ENCODE results near the gene AUP1. TPM values are rescaled to one million over a fixed set of nuclear protein-coding genes. Genes with fewer than 3 reads are reported as not detected.

Gene AUP1
- total and polyA plus RNA-seq, 2 experiments from 2014 or later: 121 to 195 TPM

GRCh38 chr2:74536166-74536950, 6.9 kb upstream of the AUP1 start:
- 90% methylated on average over 23 of the region's 23 CpGs for WGBS (ENCODE audit: low lambda C conversion rate, missing lambda C conversion rate)
- H3K4me3 ChIP-seq: no peak overlapping the region
- H3K27ac ChIP-seq: no peak overlapping the region
- no peaks in the 10 kb centered on the region for H3K4me1 ChIP-seq (ENCODE audit: insufficient read depth)
- no peaks in the 10 kb centered on the region for H3K9me3 ChIP-seq (ENCODE audit: low read depth)
- no peaks in the 10 kb centered on the region for H4K20me1 ChIP-seq (ENCODE audit: insufficient read depth, poor library complexity, severe bottlenecking)
- no peaks in the 10 kb centered on the region for H3K36me3 ChIP-seq (replicated peaks; ENCODE audit: insufficient read depth, low read depth)
- no peak overlapping the region for H2AFZ ChIP-seq
- TF ChIP-seq EZH2 (IDR thresholded peaks at IDR 0.05; ENCODE audit: borderline replicate concordance) (no peak), EZH2phosphoT487 (IDR thresholded peaks at IDR 0.05; ENCODE audit: low read depth, severe bottlenecking, unreplicated experiment) (no peak), CTCF (IDR thresholded peaks at IDR 0.05; ENCODE audit: poor library complexity) (no peak)
- H3K4me2 ChIP-seq: no peak overlapping the region
- H3K9me2 ChIP-seq (replicated peaks; ENCODE audit: insufficient read depth): no peaks in the 10 kb centered on the region
- DNase-seq (ENCODE audit: low spot score): no peak
- H3K79me2 ChIP-seq: peaks cover under 1% of the 10 kb centered on the region
- H3K27me3 ChIP-seq: no peaks in the 10 kb centered on the region

- Histone ChIP-seq H3K4me2 (no peak overlapping the region), H3K36me3 (replicated peaks; ENCODE audit: insufficient read depth, low read depth) (no peaks in the 10 kb centered on the region), H4K20me1 (ENCODE audit: insufficient read depth, poor library complexity, severe bottlenecking) (no peaks in the 10 kb centered on the region), H3K4me1 (ENCODE audit: insufficient read depth) (no peaks in the 10 kb centered on the region), H3K27ac (no peak overlapping the region), H3K79me2 (peaks cover 7% of the 10 kb centered on the region), H3K27me3 (no peaks in the 10 kb centered on the region), H3K9me2 (replicated peaks; ENCODE audit: insufficient read depth) (no peaks in the 10 kb centered on the region), H2AFZ (no peak overlapping the region), H3K4me3 (no peak overlapping the region), H3K9me3 (ENCODE audit: low read depth) (no peaks in the 10 kb centered on the region)
- TF ChIP-seq EZH2phosphoT487 (IDR thresholded peaks at IDR 0.05; ENCODE audit: low read depth, severe bottlenecking, unreplicated experiment) (no peak), EZH2 (IDR thresholded peaks at IDR 0.05; ENCODE audit: borderline replicate concordance) (no peak), CTCF (IDR thresholded peaks at IDR 0.05; ENCODE audit: poor library complexity) (no peak)
- WGBS (ENCODE audit: low lambda C conversion rate, missing lambda C conversion rate): 97% methylated on average over 10 of the region's 10 CpGs
- DNase-seq (ENCODE audit: low spot score): no peak
Measured at GRCh38 chr2:74535440-74535965, 6.0 kb upstream of the AUP1 start.

DNA sequence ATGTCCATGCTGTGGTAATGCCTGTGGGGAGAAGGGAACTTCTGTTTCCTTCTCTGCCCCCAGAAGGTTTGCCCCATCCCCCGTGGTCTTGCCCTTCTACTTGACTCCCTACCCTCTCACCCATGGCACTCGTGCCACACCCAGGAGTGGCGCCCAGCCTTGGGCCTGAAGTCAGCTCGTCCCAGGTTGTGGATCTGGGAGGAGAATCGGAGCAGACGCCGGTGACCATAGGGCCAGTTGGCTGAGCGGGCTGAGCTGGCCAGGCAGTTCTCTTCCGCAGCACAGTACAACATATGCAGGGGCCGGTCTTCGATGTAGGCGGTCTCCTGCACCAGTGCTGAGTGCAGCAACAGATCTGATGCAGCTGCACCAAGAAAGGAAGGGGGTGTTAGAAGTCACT, 4.9 kb upstream of the AUP1 start:
- H2AFZ ChIP-seq: no peak overlapping the region
- H3K9me3 ChIP-seq (ENCODE audit: low read depth): no peaks in the 10 kb centered on the region
- H3K9me2 ChIP-seq (replicated peaks; ENCODE audit: insufficient read depth): no peaks in the 10 kb centered on the region
- H3K36me3 ChIP-seq (replicated peaks; ENCODE audit: insufficient read depth, low read depth): no peaks in the 10 kb centered on the region
- no peak overlapping the region for H3K27ac ChIP-seq
- H3K4me1 ChIP-seq (ENCODE audit: insufficient read depth): no peaks in the 10 kb centered on the region
- no peak for TF ChIP-seq EZH2 (IDR thresholded peaks at IDR 0.05; ENCODE audit: borderline replicate concordance)
- no peak for TF ChIP-seq EZH2phosphoT487 (IDR thresholded peaks at IDR 0.05; ENCODE audit: low read depth, severe bottlenecking, unreplicated experiment)
- no peak for TF ChIP-seq CTCF (IDR thresholded peaks at IDR 0.05; ENCODE audit: poor library complexity)
- WGBS (ENCODE audit: low lambda C conversion rate, missing lambda C conversion rate): 94% methylated on average over 12 of the region's 12 CpGs
- peaks cover 11% of the 10 kb centered on the region for H3K79me2 ChIP-seq
- H3K27me3 ChIP-seq: no peaks in the 10 kb centered on the region
- no peak for DNase-seq (ENCODE audit: low spot score)
- no peak overlapping the region for H3K4me2 ChIP-seq
- no peaks in the 10 kb centered on the region for H4K20me1 ChIP-seq (ENCODE audit: insufficient read depth, poor library complexity, severe bottlenecking)
- H3K4me3 ChIP-seq: no peak overlapping the region

Data from hepatocyte (in vitro differentiated cells).